A673 (cell line): ENCODE data around the gene ACKR3. TPM values are rescaled to one million over a fixed set of nuclear protein-coding genes. Genes with fewer than 3 reads are reported as not detected.

Experiments
- BruUV-seq: library from RNA; stranded (reverse); fragments of 400-500 nt; replicated peaks from 2 replicates; lab custom pipeline; 2021; lab: Mats Ljungman, UMichigan
- CTCF ChIA-PET: fragments of 300-600 bp; sonication (Branson Sonifier 250); formaldehyde crosslinking; loops from one replicate; lab custom pipeline; 2022; ENCODE audit warnings: antibody characterized with exemption; lab: Charles Lee
- POLR2A ChIA-PET: fragments of 300-600 bp; sonication (Branson Sonifier 250); formaldehyde crosslinking; loops from one replicate; lab custom pipeline; 2022; ENCODE audit warnings: antibody characterized with exemption; ENCODE audit not compliant: low non-redundant PET; lab: Charles Lee
- DNase-seq: peaks from one replicate; pipeline ENCODE4 v3.0.0-alpha.2; 2015; ENCODE audit warnings: low spot score
- H3K27ac ChIP-seq: fragments of 200-600 bp; sonication (generic); 2 replicates; pipeline ENCODE4 v1.5.1; 2016; ENCODE audit warnings: mixed run types, low read depth, mild to moderate bottlenecking, mixed read lengths, antibody characterized with exemption, low read length; ENCODE audit not compliant: poor library complexity, severe bottlenecking
- H3K27me3 ChIP-seq: fragments of 200-600 bp; sonication (generic); replicated peaks from 2 replicates; pipeline ENCODE4 v1.6.1; 2017; ENCODE audit warnings: mixed run types, low read depth, mild to moderate bottlenecking, mixed read lengths, antibody characterized with exemption, low read length; ENCODE audit not compliant: insufficient read depth, poor library complexity
- H3K36me3 ChIP-seq: fragments of 200-600 bp; sonication (generic); 2 replicates; pipeline ENCODE4 v1.6.1; 2016; ENCODE audit warnings: mixed run types, mild to moderate bottlenecking, mixed read lengths, antibody characterized with exemption, low read length; ENCODE audit not compliant: insufficient read depth, poor library complexity, severe bottlenecking
- H3K4me1 ChIP-seq: fragments of 200-600 bp; sonication (generic); 2 replicates; pipeline ENCODE4 v1.6.1; 2017; ENCODE audit warnings: mixed run types, mild to moderate bottlenecking, mixed read lengths, antibody characterized with exemption, low read length; ENCODE audit not compliant: insufficient read depth, poor library complexity, severe bottlenecking
- H3K4me3 ChIP-seq: fragments of 200-600 bp; sonication (generic); 2 replicates; pipeline ENCODE4 v1.5.1; 2016; ENCODE audit warnings: low read depth, mixed run types, mild to moderate bottlenecking, mixed read lengths, low read length; ENCODE audit not compliant: poor library complexity, severe bottlenecking
- H3K9me3 ChIP-seq: fragments of 200-600 bp; sonication (generic); 2 replicates; pipeline ENCODE4 v1.6.1; 2016; ENCODE audit warnings: mixed run types, low read depth, mild to moderate bottlenecking, mixed read lengths, antibody characterized with exemption, low read length; ENCODE audit not compliant: poor library complexity, severe bottlenecking
- CTCF ChIP-seq: fragments of 300-800, 200-600 bp; sonication (generic); conservative IDR thresholded peaks from 2 replicates; pipeline ENCODE4 v1.5.1; 2017; ENCODE audit warnings: low read depth, mild to moderate bottlenecking, antibody characterized with exemption, low read length, moderate library complexity, mixed read lengths
- EZH2 ChIP-seq: fragments of 200-600 bp; sonication (generic); IDR thresholded peaks from 2 replicates; pipeline ENCODE4 v1.6.1; 2017; ENCODE audit warnings: borderline replicate concordance, low read depth, mild to moderate bottlenecking, mixed read lengths, antibody characterized with exemption, low read length; ENCODE audit not compliant: poor library complexity, severe bottlenecking
- intact Hi-C: fragments of 100-400 bp; cut with micrococcal nuclease; formaldehyde crosslinking; loops from one replicate; pipeline ENCODE4 v1.10.0; 2022; ENCODE audit not compliant: unreplicated experiment
- total RNA-seq: library from RNA; stranded (reverse); gene quantifications from 2 replicates; pipeline ENCODE4 v1.2.3, GENCODE V29; 2021

ACKR3 gene
- total RNA-seq, 1 experiment from 2014 or later = 0.52 TPM

- Histone ChIP-seq H3K36me3 (no peaks in the 10 kb centered on the region), H3K27ac (no peak overlapping the region), H3K27me3 (peaks cover 15% of the 10 kb centered on the region), H3K9me3 (no peaks in the 10 kb centered on the region), H3K4me3 (no peak overlapping the region), H3K4me1 (no peaks in the 10 kb centered on the region)
- no TSS peak for BruUV-seq
- intact Hi-C loops = no loop called here
- no peak for TF ChIP-seq EZH2
- no peak for TF ChIP-seq CTCF
- DNase-seq = no peak
- CTCF ChIA-PET = no interaction called here
- POLR2A ChIA-PET = no interaction called here
These were observed 39.1 kb downstream of the ACKR3 start for GRCh38 chr2:236608710-236609109.

- Histone ChIP-seq H3K4me3 (no peak overlapping the region), H3K27me3 (peaks cover 19% of the 10 kb centered on the region), H3K4me1 (no peaks in the 10 kb centered on the region), H3K36me3 (no peaks in the 10 kb centered on the region), H3K9me3 (no peaks in the 10 kb centered on the region), H3K27ac (no peak overlapping the region)
- POLR2A ChIA-PET = no interaction called here
- intact Hi-C loops = no loop called here
- no peak for DNase-seq
- TF ChIP-seq EZH2 (no peak), CTCF (no peak)
- CTCF ChIA-PET = no interaction called here
- no TSS peak for BruUV-seq
These were observed 41.6 kb downstream of the ACKR3 start for GRCh38 chr2:236610991-236611821.

GRCh38 chr2:236612737-236613136, 43.1 kb downstream of the ACKR3 start:
- Histone ChIP-seq H3K9me3 (no peaks in the 10 kb centered on the region), H3K4me3 (no peak overlapping the region), H3K27me3 (peaks cover 27% of the 10 kb centered on the region), H3K27ac (no peak overlapping the region), H3K36me3 (no peaks in the 10 kb centered on the region), H3K4me1 (no peaks in the 10 kb centered on the region)
- ChIA-PET CTCF (no interaction called here), POLR2A (no interaction called here)
- DNase-seq = no peak
- intact Hi-C loops = no loop called here
- no TSS peak for BruUV-seq
- TF ChIP-seq CTCF (no peak), EZH2 (no peak)
